ENCODE data around the gene ADAMTS17.
"Not testable (repeated sequence)": the region's sequence is repeated elsewhere in the genome, so short reads cannot be mapped to it uniquely, and the experiment has no call there.

Gene ADAMTS17

DNA sequence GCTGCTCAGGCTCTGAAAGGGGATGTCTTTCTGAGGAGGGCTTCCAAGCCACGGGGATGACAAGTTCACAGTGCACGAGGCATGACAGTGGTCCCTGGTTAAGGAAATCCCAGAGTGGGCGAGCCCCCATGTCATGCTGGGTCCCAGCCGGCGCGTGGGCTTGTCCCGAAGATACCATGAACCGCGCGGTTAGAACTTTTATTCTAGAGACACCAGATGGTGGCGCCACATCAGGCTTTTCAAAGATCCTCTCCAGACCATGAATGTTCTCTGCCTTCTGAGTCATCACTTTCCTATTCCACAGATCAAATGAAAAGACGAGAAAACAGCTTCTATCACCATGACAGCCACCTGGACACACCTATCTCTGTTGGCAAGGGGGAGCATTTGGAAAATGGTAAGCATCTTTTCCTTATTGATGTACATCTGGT, 380.7 kb downstream of the ADAMTS17 start:
- DNase-seq, result no peak

DNA sequence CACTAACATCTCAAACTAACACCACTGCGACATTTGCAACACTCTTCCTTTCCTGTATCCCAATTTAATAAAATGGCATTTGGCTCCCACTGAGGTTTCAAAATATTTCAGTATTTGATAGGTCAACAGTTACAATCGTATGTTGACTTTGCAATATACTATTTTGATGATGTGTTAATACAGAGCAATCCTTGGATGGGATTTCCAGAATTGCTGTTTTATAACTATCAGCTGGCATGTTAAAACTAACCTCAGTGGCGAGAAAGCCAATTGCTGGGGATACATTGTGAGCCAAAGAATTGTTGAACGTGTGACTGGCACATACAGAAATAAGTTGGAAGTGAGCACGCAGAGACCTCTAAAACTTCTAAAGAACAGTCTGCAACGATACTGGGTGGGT, 382.4 kb downstream of the ADAMTS17 start:
- no peak for DNase-seq

GRCh38 chr15:99958426-99959097, 383.2 kb downstream of the ADAMTS17 start:
- DNase-seq, result no peak

GRCh38 chr15:99957642-99958013, 384.1 kb downstream of the ADAMTS17 start:
- DNase-seq, result no peak

DNA sequence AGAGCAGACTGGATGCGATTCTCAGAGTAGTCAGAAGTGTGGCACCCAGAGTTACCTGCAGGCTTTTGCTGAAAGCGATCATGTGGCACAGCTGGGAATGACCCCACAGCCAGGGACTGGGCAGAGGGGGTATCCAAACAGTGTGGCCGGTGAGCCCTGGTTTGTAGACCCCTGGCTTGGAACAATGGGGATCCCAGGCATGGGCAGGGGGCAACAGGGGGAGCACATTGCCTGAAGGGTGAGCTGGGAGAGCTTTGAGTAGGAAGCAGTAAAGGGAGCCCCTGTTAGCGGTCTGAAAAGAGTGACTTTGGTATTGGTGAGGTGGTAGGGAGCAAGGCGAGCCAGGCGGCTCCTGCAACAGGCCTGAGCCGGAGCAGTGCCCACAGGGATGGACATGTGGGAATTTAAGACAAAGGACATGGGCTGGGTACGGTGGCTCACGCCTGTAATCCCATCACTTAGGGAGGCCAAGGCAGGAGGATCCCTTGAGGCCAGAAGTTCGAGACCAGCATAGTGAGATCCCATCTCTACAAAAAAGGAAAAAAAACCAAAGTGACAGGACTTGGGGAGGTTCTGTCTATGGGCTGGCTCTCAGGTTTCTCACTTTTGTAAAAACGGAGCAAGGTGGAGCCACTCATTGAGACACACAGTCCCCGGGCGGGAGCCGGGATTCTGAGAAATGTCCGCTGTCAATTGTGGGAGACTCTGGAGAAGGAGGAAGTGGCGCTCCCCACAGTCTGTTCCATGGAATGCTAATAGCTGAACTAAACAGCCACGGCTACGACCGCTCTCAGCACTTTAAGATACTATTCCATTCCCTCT, 384.7 kb downstream of the ADAMTS17 start:
- DNase-seq, result peak; percentile 3

DNA sequence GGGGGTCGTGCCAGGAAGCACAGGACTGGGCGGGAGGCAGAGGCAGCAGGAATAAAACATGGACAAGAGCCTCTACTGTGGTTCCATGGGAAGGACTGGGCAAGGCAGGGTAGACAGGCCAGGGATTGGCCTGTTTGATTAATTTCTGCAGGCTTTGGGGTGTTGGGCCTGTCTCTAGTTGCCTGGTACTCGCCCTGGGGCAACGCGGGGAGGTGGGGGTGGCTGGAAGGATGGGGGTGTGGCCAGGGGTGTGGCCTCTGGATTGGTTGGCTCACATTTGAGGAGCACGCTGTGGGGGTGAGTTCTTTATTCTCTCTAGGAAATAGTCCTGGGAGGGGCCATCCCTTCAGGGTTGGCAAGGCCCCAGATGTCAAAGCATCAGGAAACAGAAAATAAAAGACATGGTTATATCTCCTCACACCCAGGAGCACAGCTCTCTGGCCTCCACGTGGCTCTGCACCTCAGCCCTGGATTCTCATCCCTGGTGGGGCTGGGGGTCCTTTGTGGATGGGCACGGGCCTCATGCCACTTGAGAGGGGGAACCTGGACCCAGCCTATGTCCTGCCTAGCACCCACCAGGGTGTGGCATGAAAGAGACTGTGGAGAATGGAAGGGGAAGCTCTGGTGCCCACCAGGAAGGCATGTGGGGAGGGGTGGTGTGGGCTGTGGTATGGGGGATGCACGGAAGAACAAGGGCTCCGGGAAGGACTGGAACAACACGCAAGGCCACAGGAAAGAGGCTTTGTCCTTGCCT, 385.6 kb downstream of the ADAMTS17 start:
- no peak for DNase-seq

- DNase-seq, result no peak
Measured at GRCh38 chr15:99955532-99955931, 386.2 kb downstream of the ADAMTS17 start.

- DNase-seq, result no peak
Measured at GRCh38 chr15:99955181-99955525, 386.6 kb downstream of the ADAMTS17 start.

DNA sequence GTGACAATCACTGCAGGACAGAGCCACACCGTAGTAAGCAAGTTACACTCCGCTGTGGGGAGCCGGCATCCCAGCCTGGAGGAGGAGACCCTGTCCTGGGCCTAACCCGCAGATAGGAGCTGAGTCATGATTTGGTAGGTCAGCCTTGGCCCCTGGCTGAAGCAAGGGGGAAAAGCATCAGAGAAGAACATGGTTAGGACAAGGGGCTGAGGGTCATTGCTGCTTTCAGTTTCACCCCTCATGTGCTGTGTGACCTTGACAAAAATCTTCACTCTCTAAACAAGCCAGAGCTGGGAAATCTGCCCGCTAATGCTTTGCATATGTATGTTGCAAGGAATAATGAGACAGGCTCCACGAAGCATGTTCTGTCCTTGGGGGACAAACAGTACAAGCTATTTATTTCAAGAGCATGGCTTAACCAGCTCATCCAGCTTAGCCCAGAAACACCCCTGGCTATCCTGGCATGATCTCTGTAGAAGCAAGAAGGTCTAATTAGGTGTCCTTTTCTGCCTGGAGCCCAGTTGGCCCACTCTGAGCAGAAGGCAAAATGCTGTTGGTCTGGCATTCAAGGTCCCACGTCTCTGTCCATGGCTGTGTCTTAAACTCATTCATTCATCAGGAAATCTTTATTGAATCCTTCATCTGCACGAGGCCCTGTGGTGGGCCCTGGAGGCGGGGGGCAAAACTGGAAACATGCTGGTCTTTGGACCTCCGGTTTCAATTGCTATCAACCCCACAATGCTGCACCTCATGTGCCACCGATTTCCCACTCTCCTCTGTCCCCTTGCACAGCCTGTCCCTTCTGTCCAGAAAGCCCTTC, 387.2 kb downstream of the ADAMTS17 start:
- DNase-seq, result no peak

GRCh38 chr15:99953886-99954285, 387.9 kb downstream of the ADAMTS17 start:
- DNase-seq, result no peak

DNA sequence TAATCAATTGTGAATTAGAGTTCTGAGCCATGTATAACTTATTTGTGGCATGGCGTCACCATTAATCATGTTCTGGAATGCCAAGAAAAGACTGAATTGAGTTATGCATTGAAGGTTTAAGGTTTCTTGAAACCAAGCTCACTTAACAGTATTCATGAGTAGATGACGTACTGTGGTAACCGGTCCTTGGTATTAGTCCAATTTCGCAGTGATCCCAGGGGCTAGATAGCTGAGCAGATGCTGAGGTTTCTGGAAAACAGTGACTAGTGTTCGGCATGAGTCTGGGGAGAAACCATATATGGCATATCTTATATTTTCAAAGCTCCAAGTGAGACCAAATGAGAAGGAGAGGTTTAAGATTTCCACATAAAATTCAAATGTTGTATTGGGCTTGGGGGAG, 390.3 kb downstream of the ADAMTS17 start:
- DNase-seq, result no peak

DNA sequence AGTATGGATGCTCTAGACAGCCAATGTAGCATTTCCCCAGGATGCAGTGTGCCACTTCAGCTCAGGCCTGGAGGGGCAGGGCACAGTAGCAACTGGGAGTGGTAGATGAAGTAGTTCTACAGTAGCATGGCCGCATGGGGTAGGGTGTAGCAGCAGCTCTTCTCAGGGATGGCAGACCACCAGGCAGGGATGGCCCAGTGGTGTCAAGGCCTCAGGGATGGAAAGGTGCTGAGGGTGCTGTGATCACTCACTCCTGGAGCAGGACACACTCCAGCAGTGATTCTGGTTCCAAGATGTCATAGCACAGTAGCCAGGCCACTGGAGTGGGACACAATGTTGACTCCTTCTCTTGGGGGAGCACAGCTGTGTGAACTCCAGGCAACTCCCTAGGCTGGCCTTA, 397.6 kb downstream of the ADAMTS17 start:
- no peak for DNase-seq

DNA sequence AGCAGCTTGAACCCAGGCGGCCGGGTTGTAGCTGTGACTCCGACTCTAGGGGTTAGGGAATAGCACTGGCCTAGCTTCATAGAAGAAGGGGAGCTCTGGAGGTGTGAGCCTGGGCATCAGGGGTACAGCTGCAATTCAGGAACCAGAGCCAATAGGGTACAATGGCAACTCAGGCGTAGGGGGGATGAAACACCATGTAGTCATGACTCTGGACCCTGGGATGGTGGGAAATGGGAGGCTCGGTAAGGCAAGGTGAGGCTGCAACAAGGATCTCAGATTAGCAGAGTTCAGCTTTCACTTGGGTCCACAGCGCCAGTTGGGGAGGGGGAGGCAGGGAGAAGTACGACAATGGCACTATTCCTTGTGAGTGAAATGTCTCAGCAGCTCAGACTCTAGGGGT, 398.3 kb downstream of the ADAMTS17 start:
- DNase-seq, result no peak

DNA sequence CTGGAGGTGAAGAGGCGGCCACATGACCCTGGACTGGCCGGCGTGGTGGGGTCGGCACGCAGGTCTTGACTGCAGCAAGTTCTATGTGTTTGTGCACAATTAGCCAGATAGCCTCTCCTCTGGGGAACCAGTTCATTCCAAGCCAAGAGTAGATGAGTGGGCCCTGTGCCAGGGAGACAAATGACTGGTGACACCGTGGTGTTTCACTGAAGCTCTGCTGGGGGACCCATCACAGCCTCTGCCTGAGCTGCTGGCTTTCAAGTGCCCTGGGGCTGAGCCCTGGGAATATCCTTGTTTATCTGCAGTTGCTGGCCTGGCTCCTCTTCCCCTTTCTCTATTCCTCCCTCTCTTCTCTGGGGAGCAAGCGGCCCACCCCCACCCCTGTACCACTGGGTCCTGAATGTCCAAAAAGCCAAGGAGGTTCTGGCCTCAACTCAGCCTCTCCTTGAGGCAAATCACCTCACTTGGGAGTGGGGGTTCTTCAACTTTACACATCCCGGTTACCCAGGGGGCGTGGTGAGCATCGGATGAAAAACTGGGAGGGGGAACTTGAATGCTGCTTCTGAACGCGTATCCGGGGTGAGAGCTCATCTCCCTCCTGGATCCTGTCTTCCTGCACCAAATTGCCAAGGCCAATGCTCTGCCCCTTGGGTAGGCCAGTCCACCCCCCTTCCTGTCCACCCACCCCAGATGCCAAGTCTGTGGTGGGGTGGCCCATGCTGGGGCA, 408.9 kb downstream of the ADAMTS17 start:
- no peak for DNase-seq

GRCh38 chr15:99931703-99932603, 409.8 kb downstream of the ADAMTS17 start:
- no peak for DNase-seq

DNA sequence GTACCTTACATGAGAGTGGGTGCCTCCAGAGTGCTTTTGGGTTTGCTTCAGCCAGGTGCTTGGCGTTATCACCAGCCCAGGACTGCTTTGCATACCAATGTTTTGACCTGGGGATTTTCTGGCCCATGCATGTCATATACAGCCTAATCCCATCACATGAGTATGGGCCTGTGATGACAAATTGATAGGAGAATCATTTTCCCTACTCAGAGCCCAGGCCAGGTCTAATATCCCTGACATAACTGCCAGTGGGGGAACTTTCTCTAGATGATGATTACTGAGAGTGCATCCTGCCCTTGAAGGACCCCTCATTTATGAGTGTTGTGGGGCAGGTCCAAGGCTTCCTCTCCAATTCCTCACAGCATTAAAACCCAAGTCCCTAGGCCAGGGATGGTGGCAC, 411.1 kb downstream of the ADAMTS17 start:
- DNase-seq, result no peak

GRCh38 chr15:99929266-99929665, 412.5 kb downstream of the ADAMTS17 start:
- no peak for DNase-seq

DNA sequence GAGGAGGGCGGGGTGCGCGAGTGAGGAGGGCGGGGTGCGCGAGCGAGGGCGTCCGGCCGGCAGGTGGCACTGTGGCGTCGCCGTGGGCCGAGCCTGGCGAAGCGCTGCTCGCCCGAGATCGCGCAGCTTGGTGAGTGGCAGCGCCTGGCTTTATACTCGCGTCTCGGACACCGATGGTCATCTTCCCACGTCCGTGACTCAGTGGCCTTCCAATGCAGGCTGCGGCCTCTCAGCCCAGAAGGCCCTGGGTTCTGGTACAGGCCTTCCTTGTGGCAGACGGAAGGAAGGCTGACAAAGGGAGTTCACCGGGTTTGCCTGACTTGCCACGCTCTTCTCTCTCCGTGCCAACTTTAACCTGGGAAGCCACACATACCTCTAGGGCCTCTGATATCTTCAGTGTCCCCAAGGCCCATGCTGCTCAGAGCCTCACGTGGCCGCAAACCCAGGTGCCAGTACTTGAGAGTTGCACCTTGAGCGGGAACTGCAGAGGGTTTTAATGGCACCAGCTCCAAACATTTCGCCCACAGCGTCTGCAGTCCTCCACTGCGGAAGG, 413.3 kb downstream of the ADAMTS17 start:
- peak; percentile 85 for DNase-seq

GRCh38 chr15:99926532-99926931, 415.2 kb downstream of the ADAMTS17 start:
- not testable (repeated sequence) for DNase-seq

DNA sequence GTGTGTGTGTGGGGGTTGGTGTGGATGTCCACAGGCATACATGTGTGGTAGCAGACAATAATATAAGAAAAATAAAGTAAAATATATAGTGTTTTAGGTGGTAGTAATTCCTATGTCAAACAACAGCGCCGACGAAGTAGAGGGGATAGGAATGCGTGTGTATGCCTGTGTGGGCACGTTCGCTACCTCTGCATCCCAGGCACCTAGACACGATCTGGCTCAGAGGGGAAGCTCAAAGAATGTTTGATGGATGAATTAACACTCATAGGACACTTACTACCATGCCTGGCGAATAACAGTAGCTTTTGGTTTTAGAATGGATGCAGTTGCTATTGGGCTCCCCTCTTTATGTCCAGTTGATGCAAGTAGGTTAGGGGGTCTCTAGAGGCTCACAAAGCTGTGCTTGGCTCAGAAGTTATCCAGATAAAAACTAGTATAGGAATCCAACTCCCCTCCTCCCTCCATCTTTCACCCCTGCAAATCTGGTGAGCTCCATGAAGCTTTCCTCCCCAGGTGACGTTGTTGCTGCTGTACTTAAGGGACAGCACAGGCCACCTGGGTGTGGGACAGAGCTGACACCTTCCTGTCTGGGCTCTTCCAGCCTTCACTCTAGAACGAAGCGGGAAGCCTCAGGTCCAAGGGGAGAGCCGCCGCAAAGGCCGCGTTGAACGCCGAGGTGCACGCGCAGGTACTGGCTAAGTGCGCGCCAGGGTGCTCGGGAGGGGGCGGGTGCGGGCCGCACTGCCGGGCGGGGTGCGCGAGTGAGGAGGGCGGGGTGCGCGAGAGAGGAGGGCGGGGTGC, 415.9 kb downstream of the ADAMTS17 start:
- DNase-seq, result peak; percentile 71
